ENCODE measurements around the gene ART1.

The ART1 gene

DNA sequence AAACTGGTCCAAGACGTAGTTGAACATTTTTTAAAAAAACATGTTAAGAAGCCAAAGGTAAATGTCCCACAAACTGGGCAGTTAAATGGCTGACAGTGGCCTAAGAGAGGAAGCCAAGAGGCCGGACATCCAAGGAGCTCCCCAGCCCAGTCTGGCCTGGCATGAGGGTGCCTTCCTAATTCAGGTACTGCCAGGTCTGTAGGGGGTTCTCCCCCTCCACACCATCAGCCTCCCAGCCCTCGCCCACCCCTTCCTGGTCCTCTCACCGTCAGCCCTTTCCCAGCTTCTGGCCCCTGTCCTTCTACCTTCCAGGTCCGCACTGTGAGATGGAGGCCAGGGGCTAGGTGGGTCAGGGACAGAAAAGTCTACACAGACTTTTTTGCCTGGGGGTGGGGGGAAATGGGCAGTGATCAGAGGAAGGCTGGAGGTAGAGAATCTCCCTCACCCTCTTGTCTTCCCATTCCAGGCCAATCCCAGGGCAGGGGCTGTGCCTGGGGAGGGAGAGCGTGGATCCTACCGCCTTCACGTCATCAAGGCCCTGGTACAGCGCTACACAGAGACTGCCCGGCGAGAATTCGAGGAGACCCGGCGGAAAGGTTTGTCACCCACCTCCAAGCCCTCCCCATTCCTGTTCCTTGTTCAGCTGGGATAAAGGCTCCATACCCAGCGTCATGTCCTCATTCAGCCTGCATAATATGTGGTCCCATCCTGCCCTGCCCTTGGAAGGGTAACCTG lies 9.1 kb upstream of the ART1 start:
- TF ChIP-seq, protein P1, sequence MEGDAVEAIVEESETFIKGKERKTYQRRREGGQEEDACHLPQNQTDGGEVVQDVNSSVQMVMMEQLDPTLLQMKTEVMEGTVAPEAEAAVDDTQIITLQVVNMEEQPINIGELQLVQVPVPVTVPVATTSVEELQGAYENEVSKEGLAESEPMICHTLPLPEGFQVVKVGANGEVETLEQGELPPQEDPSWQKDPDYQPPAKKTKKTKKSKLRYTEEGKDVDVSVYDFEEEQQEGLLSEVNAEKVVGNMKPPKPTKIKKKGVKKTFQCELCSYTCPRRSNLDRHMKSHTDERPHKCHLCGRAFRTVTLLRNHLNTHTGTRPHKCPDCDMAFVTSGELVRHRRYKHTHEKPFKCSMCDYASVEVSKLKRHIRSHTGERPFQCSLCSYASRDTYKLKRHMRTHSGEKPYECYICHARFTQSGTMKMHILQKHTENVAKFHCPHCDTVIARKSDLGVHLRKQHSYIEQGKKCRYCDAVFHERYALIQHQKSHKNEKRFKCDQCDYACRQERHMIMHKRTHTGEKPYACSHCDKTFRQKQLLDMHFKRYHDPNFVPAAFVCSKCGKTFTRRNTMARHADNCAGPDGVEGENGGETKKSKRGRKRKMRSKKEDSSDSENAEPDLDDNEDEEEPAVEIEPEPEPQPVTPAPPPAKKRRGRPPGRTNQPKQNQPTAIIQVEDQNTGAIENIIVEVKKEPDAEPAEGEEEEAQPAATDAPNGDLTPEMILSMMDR (IDR thresholded peaks at IDR 0.05; ENCODE audit: insufficient read depth, low read length, poor library complexity, severe bottlenecking), result no peak
- H3K4me3 ChIP-seq (replicated peaks; ENCODE audit: low read depth, low read length), result no peak overlapping the region
- no peak for DNase-seq (ENCODE audit: extremely low read depth, insufficient read length)
- H3K27me3 ChIP-seq (replicated peaks; ENCODE audit: control insufficient read depth, insufficient read depth, low read length), result 0 out of 2 replicates have a peak, but pooled peaks cover 2% of the 10 kb centered on the region
- H3K36me3 ChIP-seq (ENCODE audit: control insufficient read depth, insufficient read depth, low read length), result no peaks in the 10 kb centered on the region

DNA sequence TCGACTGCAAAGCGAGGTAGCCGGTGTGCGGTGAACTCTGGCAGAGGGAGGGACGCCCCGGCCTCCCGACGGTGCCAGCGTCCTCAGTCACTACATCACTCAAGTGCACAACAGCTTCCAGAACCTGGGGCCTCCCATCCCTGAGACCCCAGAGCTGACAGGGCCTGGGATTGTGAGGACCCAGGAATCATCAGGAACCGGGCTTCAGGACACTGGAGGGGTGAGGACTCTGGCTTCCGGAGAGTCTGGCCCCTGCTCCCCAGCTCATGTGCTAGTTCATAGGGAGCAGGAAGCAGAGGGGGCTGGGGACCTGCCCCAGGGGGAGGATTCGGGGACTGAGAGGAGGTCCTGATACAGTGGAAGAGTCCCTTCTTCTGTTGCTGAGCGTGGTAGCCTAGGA lies 7.7 kb upstream of the ART1 start:
- TF ChIP-seq, protein P1 (IDR thresholded peaks at IDR 0.05; ENCODE audit: insufficient read depth, low read length, poor library complexity, severe bottlenecking), result no peak
- Histone ChIP-seq H3K27me3 (replicated peaks; ENCODE audit: control insufficient read depth, insufficient read depth, low read length) (0 out of 2 replicates have a peak, but pooled peaks cover 2% of the 10 kb centered on the region), H3K36me3 (ENCODE audit: control insufficient read depth, insufficient read depth, low read length) (no peaks in the 10 kb centered on the region), H3K4me3 (replicated peaks; ENCODE audit: low read depth, low read length) (no peak overlapping the region)
- no peak for DNase-seq (ENCODE audit: extremely low read depth, insufficient read length)

DNA sequence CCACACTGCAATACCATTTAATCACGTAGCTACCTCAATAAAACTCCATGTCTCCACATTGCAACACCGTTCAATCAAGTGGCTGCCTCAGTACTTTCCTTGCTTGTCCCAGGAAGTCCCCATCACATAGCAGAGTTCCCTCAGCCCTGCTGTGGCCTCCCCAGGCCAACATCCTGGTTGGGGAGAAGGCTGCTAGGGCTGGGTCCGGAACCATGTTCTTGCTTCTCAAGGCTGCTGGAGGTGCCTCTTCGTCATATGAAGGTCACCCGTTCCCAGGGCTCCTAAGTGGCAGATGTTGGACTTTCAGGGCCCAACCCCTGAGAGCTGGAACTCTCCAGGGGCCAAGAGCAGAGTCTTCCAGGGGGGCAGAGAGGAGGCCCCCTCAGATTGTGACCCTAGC lies 6.4 kb upstream of the ART1 start:
- Histone ChIP-seq H3K4me3 (replicated peaks; ENCODE audit: low read depth, low read length) (no peak overlapping the region), H3K27me3 (replicated peaks; ENCODE audit: control insufficient read depth, insufficient read depth, low read length) (0 out of 2 replicates have a peak, but pooled peaks cover 2% of the 10 kb centered on the region), H3K36me3 (ENCODE audit: control insufficient read depth, insufficient read depth, low read length) (no peaks in the 10 kb centered on the region)
- no peak for DNase-seq (ENCODE audit: extremely low read depth, insufficient read length)
- TF ChIP-seq, protein P1 (IDR thresholded peaks at IDR 0.05; ENCODE audit: insufficient read depth, low read length, poor library complexity, severe bottlenecking), result no peak

DNA sequence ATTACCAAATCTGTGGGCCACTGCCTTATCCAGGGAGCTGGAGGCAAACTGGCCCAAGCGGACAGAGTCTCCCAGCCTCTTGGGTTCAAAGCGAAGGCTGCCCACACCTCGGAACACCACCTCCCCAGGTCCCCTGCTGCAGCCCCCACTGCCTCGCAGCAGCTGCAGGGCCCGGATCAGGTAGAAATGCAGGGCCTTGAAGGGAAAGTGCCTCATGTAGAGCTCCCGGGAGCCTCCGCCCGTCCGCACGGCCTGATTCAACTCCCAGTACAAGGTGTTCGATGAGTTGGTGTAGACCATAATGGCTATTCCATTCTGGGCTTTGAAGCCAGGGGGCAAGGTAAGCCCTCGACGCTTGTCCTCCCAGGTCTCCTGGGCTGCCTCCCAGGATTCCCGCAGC lies 5.1 kb upstream of the ART1 start:
- Histone ChIP-seq H3K36me3 (ENCODE audit: control insufficient read depth, insufficient read depth, low read length) (no peaks in the 10 kb centered on the region), H3K27me3 (replicated peaks; ENCODE audit: control insufficient read depth, insufficient read depth, low read length) (0 out of 2 replicates have a peak, but pooled peaks cover 2% of the 10 kb centered on the region), H3K4me3 (replicated peaks; ENCODE audit: low read depth, low read length) (no peak overlapping the region)
- no peak for DNase-seq (ENCODE audit: extremely low read depth, insufficient read length)
- TF ChIP-seq, protein P1 (IDR thresholded peaks at IDR 0.05; ENCODE audit: insufficient read depth, low read length, poor library complexity, severe bottlenecking), result no peak

DNA sequence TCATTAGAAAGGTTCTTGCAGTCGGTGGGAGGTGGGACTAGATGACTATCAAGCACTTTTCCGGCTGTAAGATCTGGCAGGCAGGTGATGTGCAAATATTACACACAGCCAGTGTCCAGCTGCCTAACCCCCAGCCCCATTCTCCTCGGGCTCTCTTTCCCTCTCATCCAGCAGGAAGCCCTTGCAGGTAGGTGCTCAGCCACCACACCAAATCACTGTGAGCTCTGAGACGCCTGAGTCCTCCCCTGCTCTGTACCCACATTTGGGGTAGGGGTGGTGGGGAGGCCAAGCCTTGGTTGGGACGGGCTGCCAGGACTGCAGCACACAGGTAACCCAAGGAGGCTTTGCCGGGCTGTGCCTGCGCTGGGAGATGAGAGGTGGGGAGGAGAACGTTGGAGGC lies 3.7 kb upstream of the ART1 start:
- Histone ChIP-seq H3K27me3 (replicated peaks; ENCODE audit: control insufficient read depth, insufficient read depth, low read length) (no peaks in the 10 kb centered on the region), H3K36me3 (ENCODE audit: control insufficient read depth, insufficient read depth, low read length) (no peaks in the 10 kb centered on the region), H3K4me3 (replicated peaks; ENCODE audit: low read depth, low read length) (no peak overlapping the region)
- TF ChIP-seq, protein P1 (IDR thresholded peaks at IDR 0.05; ENCODE audit: insufficient read depth, low read length, poor library complexity, severe bottlenecking), result no peak
- no peak for DNase-seq (ENCODE audit: extremely low read depth, insufficient read length)

Data from GM06990 (cell line).